ENCODE results near the gene MRLN. TPM values are rescaled to one million over a fixed set of nuclear protein-coding genes. Genes with fewer than 3 reads are reported as not detected.
A peak's percentile ranks its signal among the peaks of the same experiment; 100 is the strongest.

MRLN gene
- total RNA-seq, 4 donors from 2014 or later, result not detected

GRCh38 chr10:59711871-59712494, 41.3 kb downstream of the MRLN start:
- no peak for DNase-seq
- no peak for TF ChIP-seq CTCF (IDR thresholded peaks at IDR 0.05)
- TF ChIP-seq EP300 (IDR thresholded peaks at IDR 0.05; ENCODE audit: low read depth), result no peak
- no peak for TF ChIP-seq POLR2AphosphoS5 (IDR thresholded peaks at IDR 0.05)
- no peak for TF ChIP-seq POLR2A (IDR thresholded peaks at IDR 0.05)
- peaks cover 23% of the 10 kb centered on the region for H3K27me3 ChIP-seq
- no peak overlapping the region for H3K27ac ChIP-seq
- 55 to 68% methylated on average over 2 to 3 of the region's 3 CpGs for WGBS, 2 donors (ENCODE audit: low coverage in 1 of 2)
- H3K4me1 ChIP-seq, result peaks cover 0 to 19% (median 12%) of the 10 kb centered on the region in 4 donors
- no peaks in the 10 kb centered on the region for H3K9me3 ChIP-seq
- no peak overlapping the region for H3K4me3 ChIP-seq
- in situ Hi-C loops (cut with MboI; ENCODE audit: low pct_ligation_motif_present in 1 of 4, low pct_unique_long_range_greater_than_20kb in 1 of 4, low sequenced_read_pairs in 3 of 4) (no loop called here), intact Hi-C loops (cut with DNase I; ENCODE audit: low total_unique reads) (no loop called here)
- no peaks in the 10 kb centered on the region for H3K36me3 ChIP-seq

- no peaks in the 10 kb centered on the region for H3K9me3 ChIP-seq
- peak; percentile 69 for DNase-seq
- intact Hi-C loops (cut with DNase I; ENCODE audit: low total_unique reads), result loop anchor here (5.0 kb wide), 1 partner anchor 812 kb away; no protein-coding TSS in a partner anchor
- no peaks in the 10 kb centered on the region for H3K36me3 ChIP-seq
- 1% methylated on average over 57 of the region's 68 CpGs; no CpG with 5 or more reads in 1 of the 2 donors for WGBS, 2 donors (ENCODE audit: low coverage in 1 of 2)
- peaks cover 0 to 19% (median 13%) of the 10 kb centered on the region in 4 donors for H3K4me1 ChIP-seq
- H3K4me3 ChIP-seq, result peak within 1 kb of the TSS; percentile 50 to 93 (median 63)
- peaks cover 23% of the 10 kb centered on the region for H3K27me3 ChIP-seq
- TF ChIP-seq POLR2AphosphoS5 (IDR thresholded peaks at IDR 0.05) (no peak), POLR2A (IDR thresholded peaks at IDR 0.05) (peak; percentile 43), CTCF (IDR thresholded peaks at IDR 0.05) (peak; percentile 28 to 40 (median 32))
- in situ Hi-C loops (cut with MboI; ENCODE audit: low pct_ligation_motif_present in 1 of 4, low pct_unique_long_range_greater_than_20kb in 1 of 4, low sequenced_read_pairs in 3 of 4), result no loop called here
- H3K27ac ChIP-seq, result peak within 1 kb of the TSS; percentile 17 to 67 (median 64)
These were observed 43.7 kb downstream of the MRLN start, which contains the start of gene SLC16A9 for GRCh38 chr10:59709395-59710125. Gene SLC16A9, minus strand, starts transcription at chr10:59709850. Its CDS starts 25,559 bp downstream, at chr10:59684291.

- peak; percentile 49 for DNase-seq
- no peaks in the 10 kb centered on the region for H3K36me3 ChIP-seq
- H3K4me3 ChIP-seq, result peak overlapping the region; percentile 50 to 93 (median 63)
- WGBS, 2 donors (ENCODE audit: low coverage in 1 of 2), result 3% methylated on average over 32 of the region's 42 CpGs; no CpG with 5 or more reads in 1 of the 2 donors
- in situ Hi-C loops (cut with MboI; ENCODE audit: low pct_ligation_motif_present in 1 of 4, low pct_unique_long_range_greater_than_20kb in 1 of 4, low sequenced_read_pairs in 3 of 4) (no loop called here), intact Hi-C loops (cut with DNase I; ENCODE audit: low total_unique reads) (loop anchor here (5.0 kb wide), 1 partner anchor 812 kb away; no protein-coding TSS in a partner anchor)
- TF ChIP-seq EP300 (IDR thresholded peaks at IDR 0.05; ENCODE audit: low read depth) (no peak), CTCF (IDR thresholded peaks at IDR 0.05) (no peak)
- peaks cover 0 to 19% (median 14%) of the 10 kb centered on the region in 4 donors for H3K4me1 ChIP-seq
- H3K27ac ChIP-seq, result peak overlapping the region; percentile 17 to 67 (median 64)
- H3K27me3 ChIP-seq, result peaks cover 23% of the 10 kb centered on the region
- H3K9me3 ChIP-seq, result no peaks in the 10 kb centered on the region
These were observed 44.4 kb downstream of the MRLN start for GRCh38 chr10:59708816-59709394.
